GM12878 (cell line): Measurements from ENCODE around the gene EXOSC1. TPM values are rescaled to one million over a fixed set of nuclear protein-coding genes. Genes with fewer than 3 reads are reported as not detected.
A peak's percentile ranks its signal among the peaks of the same experiment; 100 is the strongest.

Experiments used
- ATAC-seq: fragments of 200-7000 bp; cut with Tn5 transposase; 3 replicates; pipeline ENCODE4 v1.9.1; 2020; ENCODE audit warnings: mild to moderate bottlenecking, moderate library complexity
- BruUV-seq: library from RNA; stranded (reverse); fragments of 400-500 nt; replicated peaks from 2 replicates; lab custom pipeline; 2021; lab: Mats Ljungman, UMichigan
- CTCF ChIA-PET: fragments of 300-600 bp; sonication (Branson Sonifier 250); formaldehyde crosslinking; extraction: SDS; loops from one replicate; lab custom pipeline; 2021; ENCODE audit warnings: inconsistent platforms; lab: Yijun Ruan, JAX
- POLR2A ChIA-PET: fragments of 350-600 bp; formaldehyde crosslinking; extraction: SDS; loops from one replicate; lab custom pipeline; 2021; ENCODE audit warnings: inconsistent platforms; lab: Charles Lee
- RAD21 ChIA-PET: fragments of 300-600 bp; sonication (Branson Sonifier 250); formaldehyde crosslinking; loops from one replicate; lab custom pipeline; 2023; ENCODE audit warnings: antibody characterized with exemption; ENCODE audit not compliant: unreplicated experiment; lab: Charles Lee
- SMC1A ChIA-PET: fragments of 300-600 bp; sonication (Branson Sonifier 250); formaldehyde crosslinking; loops from one replicate; lab custom pipeline; 2023; ENCODE audit not compliant: unreplicated experiment, uncharacterized antibody; lab: Charles Lee
- DNase-seq: peaks from one replicate; pipeline ENCODE4 v3.0.0-alpha.2; 2011; ENCODE audit warnings: low read depth, low spot score
- FAIRE-seq: peaks from 3 replicates; lab custom pipeline; 2011; peaks lifted over from hg19 to GRCh38; lab: Jason Lieb, UNC
- H2AFZ ChIP-seq: 2 replicates; pipeline ENCODE4 v1.6.0; 2011; ENCODE audit warnings: low read depth, low read length, control low read depth; ENCODE audit not compliant: control insufficient read depth
- H3K27ac ChIP-seq: 2 replicates; pipeline ENCODE4 v1.5.1; 2011; ENCODE audit warnings: control low read depth; ENCODE audit not compliant: control insufficient read depth, insufficient read depth
- H3K27me3 ChIP-seq, 2 experiments: replicated peaks in 1 of 2; 2 replicates each; pipeline versions ENCODE4 v1.6.0 to v1.6.1; 2011; ENCODE audit warnings: low read length in 1 of 2; ENCODE audit not compliant: control insufficient read depth in 2 of 2, insufficient read depth in 2 of 2
- H3K36me3 ChIP-seq, 2 experiments: 2 replicates each; pipeline ENCODE4 v1.5.1; 2011; ENCODE audit warnings: low read length in 1 of 2; ENCODE audit not compliant: control insufficient read depth in 2 of 2, insufficient read depth in 2 of 2
- H3K4me1 ChIP-seq: 2 replicates; pipeline ENCODE4 v1.6.1; 2011; ENCODE audit warnings: mild to moderate bottlenecking, low read length, moderate library complexity, mixed read lengths; ENCODE audit not compliant: control insufficient read depth, insufficient read depth
- H3K4me2 ChIP-seq: 2 replicates; pipeline ENCODE4 v1.6.0; 2011; ENCODE audit warnings: control low read depth; ENCODE audit not compliant: control insufficient read depth, insufficient read depth
- H3K4me3 ChIP-seq: fragments of 200-600 bp; sonication (generic); 2 replicates; pipeline ENCODE4 v1.5.1; 2016
- H3K79me2 ChIP-seq: 2 replicates; pipeline ENCODE4 v1.6.0; 2011; ENCODE audit warnings: low read length; ENCODE audit not compliant: control insufficient read depth, insufficient read depth
- H3K9ac ChIP-seq: 2 replicates; pipeline ENCODE4 v1.8.0; 2011; ENCODE audit warnings: low read length, control low read depth, mixed read lengths; ENCODE audit not compliant: control insufficient read depth, insufficient read depth
- H3K9me3 ChIP-seq: replicated peaks from 3 replicates; pipeline ENCODE4 v1.5.1; 2011; ENCODE audit warnings: mild to moderate bottlenecking, low read length; ENCODE audit not compliant: control insufficient read depth, insufficient read depth
- H4K20me1 ChIP-seq: 2 replicates; pipeline ENCODE4 v1.6.0; 2011; ENCODE audit not compliant: control insufficient read depth, insufficient read depth
- ATF7 ChIP-seq: fragments of 450-650 bp; IDR thresholded peaks from 2 replicates; pipeline ENCODE4 v1.6.1; 2016; ENCODE audit warnings: low read depth, mild to moderate bottlenecking
- CHD2 ChIP-seq: IDR thresholded peaks from 2 replicates; pipeline ENCODE4 v1.6.1; 2011; ENCODE audit warnings: low read depth, low read length, improper control_type of control experiment, borderline replicate concordance
- CHD4 ChIP-seq: fragments of 200-600 bp; sonication (generic); IDR thresholded peaks from 2 replicates; pipeline ENCODE4 v1.6.1; 2016; ENCODE audit warnings: mild to moderate bottlenecking
- IKZF2 ChIP-seq, 2 experiments: fragments of 450-650 bp; IDR thresholded peaks; 2 replicates each; pipeline ENCODE4 v1.6.1; 2017; ENCODE audit warnings: mild to moderate bottlenecking in 2 of 2, moderate library complexity in 2 of 2
- JUNB ChIP-seq: IDR thresholded peaks from 2 replicates; pipeline ENCODE4 v1.6.1; 2016; ENCODE audit warnings: antibody characterized with exemption, mild to moderate bottlenecking
- JUND ChIP-seq: IDR thresholded peaks from 2 replicates; pipeline ENCODE4 v1.6.1; 2012; ENCODE audit warnings: low read depth, mild to moderate bottlenecking, low read length, improper control_type of control experiment, moderate library complexity
- LARP7 ChIP-seq: fragments of 450-650 bp; IDR thresholded peaks from 2 replicates; pipeline ENCODE4 v1.6.1; 2017; ENCODE audit warnings: mild to moderate bottlenecking
- MAX ChIP-seq: IDR thresholded peaks from 2 replicates; pipeline ENCODE4 v1.6.1; 2012; ENCODE audit warnings: low read depth, low read length, improper control_type of control experiment
- MXI1 ChIP-seq: fragments of 150-350 bp; IDR thresholded peaks from 2 replicates; pipeline ENCODE4 v1.6.1; 2011; ENCODE audit warnings: low read depth, mild to moderate bottlenecking, inconsistent platforms, low read length, improper control_type of control experiment
- MYC ChIP-seq: IDR thresholded peaks from 2 replicates; pipeline ENCODE4 v1.6.1; 2011; ENCODE audit warnings: mild to moderate bottlenecking, low read length, moderate library complexity, inconsistent platforms; ENCODE audit not compliant: insufficient read depth, insufficient replicate concordance, insufficient read length, severe bottlenecking
- NR2C1 ChIP-seq: fragments of 450-650 bp; IDR thresholded peaks from 2 replicates; pipeline ENCODE4 v1.6.1; 2017; ENCODE audit warnings: antibody characterized with exemption, mild to moderate bottlenecking, moderate library complexity
- NR2F1 ChIP-seq: fragments of 450-650 bp; conservative IDR thresholded peaks from 2 replicates; pipeline ENCODE4 v1.6.1; 2017; ENCODE audit warnings: mild to moderate bottlenecking
- POLR2AphosphoS2 ChIP-seq: IDR thresholded peaks from 2 replicates; pipeline ENCODE4 v1.6.1; 2011; ENCODE audit warnings: low read depth, mild to moderate bottlenecking, low read length, improper control_type of control experiment, moderate library complexity
- RB1 ChIP-seq: fragments of 450-650 bp; formaldehyde crosslinking; IDR thresholded peaks from 2 replicates; pipeline ENCODE4 v1.6.1; 2017; ENCODE audit warnings: mild to moderate bottlenecking, borderline replicate concordance
- RFX5 ChIP-seq: IDR thresholded peaks from 2 replicates; pipeline ENCODE4 v1.6.1; 2011; ENCODE audit warnings: low read depth, low read length, improper control_type of control experiment
- SMC3 ChIP-seq: IDR thresholded peaks from 2 replicates; pipeline ENCODE4 v1.6.1; 2011; ENCODE audit warnings: low read length, improper control_type of control experiment, borderline replicate concordance
- WRNIP1 ChIP-seq: IDR thresholded peaks from 2 replicates; pipeline ENCODE4 v1.6.1; 2011; ENCODE audit warnings: low read depth, low read length, improper control_type of control experiment, borderline replicate concordance
- YY1 ChIP-seq: IDR thresholded peaks from 2 replicates; pipeline ENCODE4 v1.6.1; 2011; ENCODE audit warnings: low read depth, mild to moderate bottlenecking, low read length
- ZBTB40 ChIP-seq: fragments of 450-650 bp; IDR thresholded peaks from 2 replicates; pipeline ENCODE4 v1.6.1; 2016; ENCODE audit warnings: mild to moderate bottlenecking, moderate library complexity, borderline replicate concordance
- WGBS: methylation state at CpG from one replicate; pipeline ENCODE4 v1.1.6; 2016; ENCODE audit warnings: low lambda C conversion rate; ENCODE audit not compliant: insufficient replicate concordance, insufficient coverage; ENCODE audit errors: missing lambda C conversion rate; 5-methylcytosine and 5-hydroxymethylcytosine counted together
- in situ Hi-C: fragments of 300-500 bp; cut with MboI; formaldehyde crosslinking; loops from 9 replicates; pipeline ENCODE4 v1.14.3; 2018; ENCODE audit warnings: mixed read lengths
- intact Hi-C: fragments of 100-400 bp; cut with micrococcal nuclease; formaldehyde crosslinking; loops from one replicate; pipeline ENCODE4 v1.14.2; 2022; ENCODE audit not compliant: unreplicated experiment
- polyA plus RNA-seq, 11 experiments: library from polyadenylated mRNA; depleted of rRNA in 4 of 11; unstranded in 6 of 11; stranded (reverse) in 5 of 11; fragments of >200 nt; fragmentation: Nextera tagmentation in 4 of 11; fragmentation: Illumina TruSeq in 1 of 11; extraction: Ambion mirVana in 4 of 11; extraction: Trizol in 1 of 11; gene quantifications; 1 replicate in 1 of 11; 2 replicates in 10 of 11; pipeline versions ENCODE4 v1.2.1 to v1.2.3, GENCODE V29; 2011 to 2016; ENCODE audit warnings: inconsistent platforms in 2 of 11, missing spikeins in 2 of 11, low read depth in 1 of 11
- total RNA-seq, 4 experiments: library from RNA; depleted of rRNA in 3 of 4; stranded (reverse); fragments of >200 nt in 3 of 4; fragmentation: Illumina TruSeq in 1 of 4; extraction: Trizol in 1 of 4; gene quantifications; 2 replicates each; pipeline versions ENCODE4 v1.2.1 to v1.2.3, GENCODE V29; 2013 to 2021
- TF ChIP-seq, protein P1 (sequence below): fragments of 450-650 bp; IDR thresholded peaks from 2 replicates; pipeline ENCODE4 v1.6.1; 2014; ENCODE audit warnings: mild to moderate bottlenecking

Gene EXOSC1
- total and polyA plus RNA-seq, 10 of the 15 experiments (the other 5 are each of a cell fraction or from before 2014, with no cell fraction given): 43.4 to 121 (median 75.1) TPM

- no peak overlapping the region for H3K4me3 ChIP-seq
- no peak overlapping the region for H3K9ac ChIP-seq
- FAIRE-seq (no peak), ATAC-seq (peak; percentile 15), DNase-seq (no peak)
- 56% methylated on average over 2 of the region's 2 CpGs for WGBS
- peaks cover 76% of the 10 kb centered on the region for H3K79me2 ChIP-seq
- BruUV-seq: no TSS peak
- H3K4me2 ChIP-seq: peak overlapping the region; percentile 3; the same call in 1 of the 2 replicates
- no peaks in the 10 kb centered on the region for H3K4me1 ChIP-seq
- H3K9me3 ChIP-seq: no peaks in the 10 kb centered on the region
- POLR2A ChIA-PET: no interaction called here
- intact Hi-C loops: no loop called here
- no peak for TF ChIP-seq WRNIP1
- TF ChIP-seq CHD4: no peak
- no peak for TF ChIP-seq ZBTB40
- no peak for TF ChIP-seq CHD2
- no peak for TF ChIP-seq RFX5
- TF ChIP-seq MYC: no peak
- TF ChIP-seq MAX: no peak
- no peak for TF ChIP-seq MXI1
- TF ChIP-seq JUND: no peak
- no peak for TF ChIP-seq SMC3
- no peak for TF ChIP-seq IKZF2 (IDR thresholded peaks at IDR 0.05)
- no peak for TF ChIP-seq POLR2AphosphoS2
- TF ChIP-seq, protein P1, sequence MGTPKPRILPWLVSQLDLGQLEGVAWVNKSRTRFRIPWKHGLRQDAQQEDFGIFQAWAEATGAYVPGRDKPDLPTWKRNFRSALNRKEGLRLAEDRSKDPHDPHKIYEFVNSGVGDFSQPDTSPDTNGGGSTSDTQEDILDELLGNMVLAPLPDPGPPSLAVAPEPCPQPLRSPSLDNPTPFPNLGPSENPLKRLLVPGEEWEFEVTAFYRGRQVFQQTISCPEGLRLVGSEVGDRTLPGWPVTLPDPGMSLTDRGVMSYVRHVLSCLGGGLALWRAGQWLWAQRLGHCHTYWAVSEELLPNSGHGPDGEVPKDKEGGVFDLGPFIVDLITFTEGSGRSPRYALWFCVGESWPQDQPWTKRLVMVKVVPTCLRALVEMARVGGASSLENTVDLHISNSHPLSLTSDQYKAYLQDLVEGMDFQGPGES: no peak
- TF ChIP-seq NR2F1: no peak
- no peak for TF ChIP-seq NR2C1
- TF ChIP-seq LARP7: no peak
- no peak for TF ChIP-seq JUNB
- TF ChIP-seq RB1: no peak
- TF ChIP-seq YY1: no peak
- TF ChIP-seq ATF7: no peak
- in situ Hi-C loops: no loop called here
- no peaks in the 10 kb centered on the region for H4K20me1 ChIP-seq
- CTCF ChIA-PET: interaction anchor here (0.8 to 2.2 kb wide), 2 partner anchors 44 to 212 kb away, joined by 3 to 8 read pairs; no protein-coding TSS in a partner anchor
- no peaks in the 10 kb centered on the region for H3K27me3 ChIP-seq
- no peak overlapping the region for H3K27ac ChIP-seq
- RAD21 ChIA-PET: no interaction called here
- SMC1A ChIA-PET: no interaction called here
- peaks cover 2 to 3% of the 10 kb centered on the region in 2 experiments; a peak in 2 of 4 replicates for H3K36me3 ChIP-seq
- no peak overlapping the region for H2AFZ ChIP-seq
Measured at GRCh38 chr10:97490592-97490991, 44.8 kb upstream of the EXOSC1 start.
